ENCODE results near the gene PTPRD.

PTPRD gene

DNA sequence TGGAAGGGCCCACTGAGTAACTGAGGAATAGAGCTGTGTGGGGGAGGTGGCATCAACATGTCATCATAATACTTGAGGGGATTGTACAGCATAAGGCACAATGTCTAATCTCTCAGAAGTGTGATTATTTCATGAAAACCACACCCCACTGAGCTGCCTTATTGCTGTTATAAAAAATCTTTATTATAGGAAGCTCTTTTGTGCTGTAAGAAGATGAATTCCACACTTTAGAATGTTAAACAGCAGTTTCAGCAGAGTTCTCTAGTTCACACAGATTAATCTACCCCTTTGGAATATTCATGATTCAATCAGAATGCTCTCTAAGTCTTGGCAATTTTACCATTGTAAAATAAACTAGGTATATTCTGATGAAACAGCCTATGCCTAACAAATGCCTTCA, 1389.6 kb downstream of the PTPRD start:
- DNase-seq (ENCODE audit: low read depth in 1 of 2, low spot score in 1 of 2), result no peak

DNA sequence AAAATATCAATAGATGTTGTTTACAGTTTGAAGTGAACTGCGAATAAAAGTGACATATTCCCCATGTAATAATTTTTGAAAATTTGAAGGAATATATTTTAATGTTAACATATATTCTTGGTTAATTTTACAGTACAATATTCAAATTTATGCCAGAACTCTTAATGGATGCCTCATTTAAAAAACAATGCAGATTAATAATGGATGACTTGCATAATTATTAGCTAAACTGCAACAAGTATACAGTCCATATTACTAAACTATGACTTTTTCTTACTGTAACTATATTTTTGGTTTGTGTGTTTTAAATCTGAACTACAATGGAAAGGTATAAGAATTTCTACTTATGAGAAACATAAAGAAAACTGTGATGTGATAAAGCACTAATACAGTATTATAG, 1390.1 kb downstream of the PTPRD start:
- no peak for DNase-seq (ENCODE audit: low read depth in 1 of 2, low spot score in 1 of 2)

DNA sequence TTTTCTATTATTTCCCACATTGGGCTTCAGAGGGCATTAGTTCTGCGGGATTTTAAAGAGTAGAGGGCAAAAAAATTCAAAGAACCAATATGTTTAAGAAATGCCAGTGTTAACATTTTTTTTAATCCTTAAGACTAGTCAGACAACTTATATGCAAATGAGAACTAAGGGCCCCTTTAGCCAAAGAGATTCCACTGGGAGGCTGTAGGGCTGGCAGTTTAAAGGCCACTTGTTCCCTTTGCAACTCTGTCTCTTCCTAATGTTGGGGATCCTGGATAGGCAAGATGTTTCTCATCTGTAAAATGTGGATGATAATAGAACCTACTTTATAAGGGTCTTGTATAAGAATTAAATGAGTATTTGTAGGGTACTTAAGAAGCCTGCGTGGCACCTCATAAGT, 1395.9 kb downstream of the PTPRD start:
- no peak for DNase-seq (ENCODE audit: low read depth in 1 of 2, low spot score in 1 of 2)

DNA sequence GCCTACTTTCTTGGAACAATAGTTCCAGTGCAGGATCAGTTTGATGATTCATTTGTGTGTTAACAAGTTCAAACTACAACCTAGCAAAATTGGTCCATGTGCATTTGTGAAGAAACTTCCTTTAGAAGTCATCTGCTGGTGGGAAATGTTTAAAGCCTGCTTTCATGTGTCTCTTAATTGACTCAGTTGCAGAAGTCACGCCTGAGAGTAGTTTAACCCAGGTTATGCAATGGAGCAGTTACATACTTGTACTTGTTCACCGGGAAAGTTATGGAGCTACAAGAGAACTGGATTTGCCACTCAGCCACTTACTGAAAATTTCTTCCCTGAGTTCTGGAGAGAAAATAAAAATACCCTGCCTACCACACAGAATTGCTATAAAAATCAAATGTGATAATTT, 1397.8 kb downstream of the PTPRD start:
- DNase-seq (ENCODE audit: low read depth in 1 of 2, low spot score in 1 of 2), result no peak

DNA sequence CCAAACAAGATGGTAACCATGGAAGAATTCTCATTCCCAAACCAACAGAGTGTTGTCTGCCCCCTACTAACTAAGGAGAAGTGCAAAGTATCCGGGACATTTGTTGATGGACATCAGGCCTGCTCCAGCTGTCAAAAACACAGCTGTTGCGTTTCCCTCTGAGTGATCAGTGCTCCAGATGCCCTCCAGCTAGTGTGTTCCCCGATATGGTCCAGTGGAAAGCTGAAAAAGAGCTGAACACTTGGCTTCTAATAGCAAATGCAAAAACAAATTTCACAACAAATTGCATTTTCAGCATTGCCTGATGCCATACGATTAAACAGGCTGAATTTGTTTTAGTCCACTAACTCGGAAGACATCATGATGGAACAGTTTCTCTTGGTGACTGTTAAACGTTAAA, 1398.7 kb downstream of the PTPRD start:
- DNase-seq (ENCODE audit: low read depth in 1 of 2, low spot score in 1 of 2), result no peak

DNA sequence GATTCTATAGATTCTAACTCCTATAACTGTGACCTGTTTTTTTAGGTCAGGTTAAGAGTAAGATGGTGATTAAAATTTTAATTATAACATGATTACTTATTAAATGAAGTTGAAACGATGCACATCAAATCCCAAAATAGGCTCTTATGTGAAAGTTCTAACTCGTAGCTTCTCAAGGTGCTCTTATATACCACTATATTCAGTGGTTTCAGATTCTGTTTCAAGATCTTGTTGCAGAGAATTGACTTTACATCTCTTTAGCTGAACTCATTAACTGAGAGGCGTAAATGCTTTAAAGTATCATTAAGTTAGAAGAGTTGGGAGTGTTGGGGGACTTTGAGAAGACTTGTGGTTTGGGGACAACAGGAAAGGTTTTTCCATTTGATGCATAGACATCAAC, 1399.8 kb downstream of the PTPRD start:
- no peak for DNase-seq (ENCODE audit: low read depth in 1 of 2, low spot score in 1 of 2)

DNA sequence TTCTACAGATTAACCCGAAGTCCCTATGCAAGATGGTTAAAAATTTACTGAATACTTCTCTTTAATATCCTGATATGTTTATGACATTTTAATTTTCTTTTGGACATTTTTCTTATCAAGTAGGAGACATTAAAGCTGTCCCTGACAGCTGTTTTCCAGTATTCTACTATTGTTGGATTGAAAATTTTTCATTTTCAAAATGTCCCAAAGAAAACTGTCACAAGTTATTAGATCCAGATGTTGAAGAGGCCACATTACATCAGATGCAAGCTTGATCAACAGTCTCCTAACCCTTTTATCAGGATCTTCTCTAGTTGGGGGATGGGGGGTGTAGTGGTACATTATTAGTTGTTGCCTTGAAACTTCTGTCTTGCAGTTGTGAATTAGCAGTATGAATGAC, 1410.5 kb downstream of the PTPRD start:
- no peak for DNase-seq (ENCODE audit: low read depth in 1 of 2, low spot score in 1 of 2)

DNA sequence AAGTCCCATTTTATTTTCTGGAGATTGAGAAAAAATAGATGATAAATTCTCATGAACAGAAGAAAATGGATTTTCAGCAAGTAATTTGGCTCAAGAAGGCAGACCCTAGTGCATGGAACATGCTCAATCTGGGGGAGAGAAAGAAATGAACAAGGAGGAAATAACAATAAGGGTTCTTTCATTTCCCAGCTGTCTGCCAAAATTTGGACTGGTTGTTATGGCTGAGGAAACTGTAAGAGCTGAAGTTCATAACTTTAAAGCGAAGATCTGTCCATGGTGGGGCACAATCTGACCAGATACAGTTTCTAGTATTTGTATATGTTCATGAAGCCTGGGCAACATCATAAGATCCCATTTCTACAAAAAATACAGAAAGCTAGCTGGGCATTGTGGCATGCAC, 1426.7 kb downstream of the PTPRD start:
- DNase-seq (ENCODE audit: low read depth in 1 of 2, low spot score in 1 of 2), result no peak

DNA sequence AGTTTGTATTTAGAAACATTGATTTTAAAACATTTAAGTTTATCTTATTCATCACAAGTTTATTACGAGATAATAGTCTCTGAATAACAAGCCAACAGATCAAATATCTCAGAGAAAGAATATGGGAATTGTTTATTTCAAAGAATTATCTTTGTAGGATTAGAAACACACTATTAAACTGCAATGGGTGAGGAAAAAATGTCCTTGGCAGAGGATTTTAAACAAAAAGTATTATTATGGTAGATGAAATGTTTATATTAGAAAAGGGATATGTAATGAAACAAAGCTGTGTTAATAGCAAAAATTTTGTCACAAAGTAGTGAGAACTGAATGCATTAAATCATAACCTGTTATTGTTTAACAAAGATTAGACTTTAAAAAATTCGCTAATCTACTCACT, 1430.4 kb downstream of the PTPRD start:
- DNase-seq (ENCODE audit: low read depth in 1 of 2, low spot score in 1 of 2), result no peak

DNA sequence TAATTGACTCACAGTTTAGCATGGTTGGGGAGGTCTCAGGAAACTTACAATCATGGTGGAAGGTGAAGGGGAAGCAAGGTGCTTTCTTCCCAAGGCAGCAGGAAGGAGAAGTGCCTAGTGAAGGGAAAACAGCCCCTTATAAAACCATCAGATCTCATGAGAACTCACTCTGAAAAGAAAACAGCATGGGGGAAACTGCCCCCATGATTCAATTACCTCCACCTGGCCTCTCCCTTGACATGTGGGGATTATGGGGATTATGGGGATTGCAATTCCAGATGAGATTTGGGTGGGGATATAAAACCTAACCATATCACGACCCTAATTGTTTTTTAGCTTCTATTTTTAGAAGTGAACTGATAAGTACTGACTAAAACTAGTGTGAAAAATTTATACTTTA, 1435.7 kb downstream of the PTPRD start:
- DNase-seq (ENCODE audit: low read depth in 1 of 2, low spot score in 1 of 2), result no peak

DNA sequence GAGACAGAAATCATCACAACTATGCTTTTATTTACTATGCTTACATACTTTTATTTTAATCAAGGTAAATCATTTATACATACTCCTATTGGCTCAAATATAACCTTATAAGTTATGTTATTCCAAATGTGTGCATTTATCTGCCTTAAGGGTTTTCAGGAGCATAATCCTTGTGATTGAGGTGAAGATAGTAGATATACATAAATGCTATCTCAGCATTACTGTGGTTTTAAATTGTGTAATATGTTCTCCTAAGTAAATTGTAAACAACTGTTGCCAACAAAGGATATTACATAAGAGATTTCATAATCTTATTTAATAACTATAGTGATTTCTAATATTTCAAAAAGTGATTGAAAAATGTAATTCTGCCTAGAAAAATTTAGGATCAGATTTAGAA, 1438.4 kb downstream of the PTPRD start:
- DNase-seq (ENCODE audit: low read depth in 1 of 2, low spot score in 1 of 2), result no peak

DNA sequence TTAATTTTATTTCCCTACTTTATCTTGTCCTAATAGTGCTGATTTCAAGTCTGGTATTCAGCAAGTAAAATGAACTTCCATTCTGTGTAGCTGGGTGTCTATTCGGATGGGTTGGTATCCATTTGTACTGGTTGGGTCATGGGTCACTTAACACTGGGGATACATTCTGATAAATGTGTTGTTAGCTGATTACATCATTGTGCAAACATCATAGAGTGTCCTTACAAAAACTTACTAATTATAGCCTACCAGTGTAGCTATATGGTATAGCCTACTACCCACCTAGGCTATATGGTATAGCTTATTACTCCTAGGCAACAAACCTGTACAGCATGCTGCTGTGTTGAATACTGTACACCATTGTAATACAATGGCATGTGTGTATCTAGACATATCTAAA, 1439.5 kb downstream of the PTPRD start:
- DNase-seq (ENCODE audit: low read depth in 1 of 2, low spot score in 1 of 2), result no peak

DNA sequence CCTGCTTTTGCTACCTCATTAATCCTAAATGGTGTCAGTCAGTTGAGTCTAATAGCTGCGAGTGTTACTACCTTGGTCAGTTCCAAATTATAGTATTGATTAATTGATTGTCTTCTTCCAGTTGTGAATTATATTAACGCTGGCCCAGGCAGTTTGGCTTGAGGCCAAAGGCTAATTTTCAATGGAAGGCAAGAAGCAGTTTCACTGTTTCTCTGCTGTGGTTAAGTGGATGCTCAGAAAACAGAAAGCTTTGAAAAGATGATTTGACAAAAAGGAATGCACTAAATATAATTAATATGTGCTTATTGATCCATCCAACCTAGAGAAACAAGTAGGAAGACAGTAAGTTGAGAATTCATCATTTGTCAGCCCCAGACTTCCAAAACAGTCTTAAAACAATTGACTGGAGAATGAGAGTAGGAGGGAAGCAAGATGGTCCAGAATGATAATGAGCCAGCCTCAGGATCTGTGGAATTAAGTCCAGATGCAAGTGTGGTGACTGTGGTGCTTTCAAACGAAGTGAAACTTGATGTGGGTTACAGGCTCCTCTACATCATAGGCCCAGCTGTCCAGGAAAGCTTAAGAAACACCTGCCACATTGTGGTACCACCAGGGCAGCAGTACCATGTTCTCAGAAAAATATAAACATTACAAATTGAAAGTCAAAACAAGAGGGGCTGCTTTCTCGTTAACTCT, 1442.2 kb downstream of the PTPRD start:
- no peak for DNase-seq (ENCODE audit: low read depth in 1 of 2, low spot score in 1 of 2)

DNA sequence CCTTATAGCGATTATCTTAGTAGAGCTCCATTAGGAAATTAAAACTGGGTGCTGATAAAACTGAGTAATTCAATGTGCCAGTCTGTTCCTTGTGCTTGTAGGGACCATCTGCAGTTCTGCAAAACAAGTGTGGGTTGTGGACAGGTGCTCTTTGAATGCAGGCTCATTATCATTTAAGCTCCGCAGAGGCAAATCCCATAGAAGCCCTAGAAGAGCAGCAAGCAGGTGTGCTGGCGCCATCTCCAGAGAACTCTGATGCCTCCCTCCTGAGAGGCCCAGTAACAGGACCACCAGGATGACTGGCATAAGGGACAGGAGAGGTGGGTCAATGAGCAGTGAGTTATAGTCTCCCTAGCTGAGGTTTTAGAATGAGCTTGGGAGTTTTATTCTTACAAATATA, 1470.8 kb downstream of the PTPRD start:
- no peak for DNase-seq (ENCODE audit: low read depth in 1 of 2, low spot score in 1 of 2)

DNA sequence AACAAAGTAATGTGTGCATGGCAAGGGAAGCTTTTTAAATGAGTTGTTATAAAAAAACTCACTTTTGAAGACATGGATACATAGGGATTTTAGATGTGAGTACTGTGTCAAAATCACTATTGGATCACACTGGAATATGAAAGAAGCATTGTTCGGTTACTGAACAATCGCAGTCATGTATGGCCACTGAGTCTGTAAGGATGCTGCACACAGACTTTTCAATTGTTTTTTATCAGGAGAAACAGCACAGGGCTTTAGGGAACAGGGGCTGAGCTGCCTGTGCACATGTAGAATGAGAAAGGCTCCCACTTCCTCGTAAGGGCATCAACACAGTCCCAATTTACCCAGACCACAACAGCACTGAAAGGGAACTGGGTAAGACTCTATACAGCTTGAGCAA, 1479.3 kb downstream of the PTPRD start:
- DNase-seq (ENCODE audit: low read depth in 1 of 2, low spot score in 1 of 2), result no peak

DNA sequence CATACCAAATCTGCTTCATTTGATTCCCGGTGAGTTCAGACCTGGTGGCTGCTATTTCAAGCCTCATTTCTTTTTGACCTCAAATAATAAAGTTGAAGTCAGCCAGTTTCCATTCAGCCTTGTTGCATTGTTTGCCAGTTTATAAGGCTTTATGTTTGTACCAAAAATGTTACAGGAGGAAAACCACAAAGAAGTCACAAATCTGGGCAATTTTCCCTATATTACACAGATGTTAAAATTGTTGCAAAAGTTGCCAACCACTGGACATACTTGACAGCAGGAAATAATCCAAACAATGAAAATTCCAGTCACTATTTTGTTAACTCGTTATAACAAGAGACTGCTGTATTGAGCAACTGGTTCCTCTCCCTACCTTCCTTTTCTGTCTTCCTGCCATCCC, 1488.2 kb downstream of the PTPRD start:
- no peak for DNase-seq (ENCODE audit: low read depth in 1 of 2, low spot score in 1 of 2)

DNA sequence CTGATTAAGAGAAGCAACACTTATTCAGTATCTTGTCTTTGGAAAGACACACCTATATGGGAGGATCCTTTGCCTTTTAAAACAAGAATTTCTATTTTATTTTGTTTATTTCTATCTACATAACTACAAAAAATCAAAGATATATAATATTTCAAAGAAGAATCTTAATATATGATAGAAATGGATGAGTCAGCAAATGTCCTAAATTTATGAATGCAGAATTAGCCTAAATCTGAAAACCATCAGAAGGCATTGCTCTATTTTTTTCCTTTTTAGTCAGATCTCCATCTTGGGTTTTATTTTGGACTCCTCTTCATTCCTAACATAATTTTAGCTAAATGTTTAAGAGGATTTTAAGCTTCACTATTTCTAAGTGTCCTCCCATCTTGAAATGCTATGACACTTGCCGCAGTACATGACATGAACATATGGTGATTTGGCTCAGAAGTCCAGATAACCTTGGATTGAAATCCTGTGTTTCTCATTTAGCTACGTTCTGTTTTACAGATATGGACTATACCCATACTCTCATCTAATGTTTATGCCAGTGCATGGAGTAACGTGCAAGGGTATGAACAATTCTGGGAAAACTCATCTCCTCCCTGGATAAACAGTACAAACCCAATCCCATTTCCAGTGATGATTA, 1490.4 kb downstream of the PTPRD start:
- no peak for DNase-seq (ENCODE audit: low read depth in 1 of 2, low spot score in 1 of 2)

DNA sequence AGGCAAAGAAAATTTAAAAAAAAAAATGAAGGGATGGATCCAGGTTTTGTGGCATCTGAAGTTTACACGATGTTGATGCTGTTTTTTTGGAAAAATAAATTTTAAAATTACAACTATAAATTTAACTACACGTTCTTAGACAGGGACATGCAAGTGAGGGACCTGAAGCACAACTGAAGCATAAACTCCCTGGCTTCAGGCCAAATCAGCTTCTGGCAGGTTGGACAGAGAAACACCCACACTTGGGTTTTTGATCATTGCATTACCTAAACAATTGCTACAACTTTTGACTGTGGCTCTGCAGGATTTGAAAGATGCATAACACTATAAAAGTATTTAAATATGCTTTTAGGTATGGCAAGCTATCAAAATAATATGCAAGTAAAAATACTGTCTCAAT, 1494.9 kb downstream of the PTPRD start:
- DNase-seq (ENCODE audit: low read depth in 1 of 2, low spot score in 1 of 2), result no peak

DNA sequence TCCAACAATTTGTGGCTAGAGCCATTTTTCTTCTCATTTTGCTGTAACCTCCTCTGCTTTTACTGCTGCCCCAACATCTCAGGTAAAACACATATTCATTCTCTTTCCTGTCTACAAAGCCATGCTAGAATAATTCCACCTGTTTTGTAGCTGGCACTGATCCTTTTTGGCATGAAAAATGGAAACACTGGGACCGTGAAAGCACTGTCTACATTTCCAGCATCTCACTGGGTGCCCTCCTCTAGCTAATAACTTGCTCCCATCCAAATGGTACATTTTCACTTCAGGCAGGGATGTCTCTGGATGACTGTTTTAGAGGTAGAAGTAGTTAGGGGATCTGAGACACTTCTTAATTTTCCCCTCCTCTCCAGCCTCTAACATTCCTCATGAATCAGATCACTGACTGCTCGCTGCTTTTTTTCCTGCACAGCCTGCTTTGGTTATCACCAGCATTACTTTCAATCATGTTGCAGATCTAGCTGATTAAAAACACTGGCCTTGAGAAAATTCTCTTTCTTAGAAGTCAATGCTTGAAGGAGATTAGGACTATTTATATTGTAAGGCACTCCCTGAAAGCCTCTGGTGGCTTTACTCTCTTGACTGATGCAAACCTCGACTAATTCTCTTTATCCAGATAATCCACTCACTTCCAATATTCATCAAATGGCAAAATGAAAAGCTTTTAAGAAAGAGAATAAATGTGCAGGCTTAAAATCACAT, 1500.6 kb downstream of the PTPRD start:
- no peak for DNase-seq (ENCODE audit: low read depth in 1 of 2, low spot score in 1 of 2)

DNA sequence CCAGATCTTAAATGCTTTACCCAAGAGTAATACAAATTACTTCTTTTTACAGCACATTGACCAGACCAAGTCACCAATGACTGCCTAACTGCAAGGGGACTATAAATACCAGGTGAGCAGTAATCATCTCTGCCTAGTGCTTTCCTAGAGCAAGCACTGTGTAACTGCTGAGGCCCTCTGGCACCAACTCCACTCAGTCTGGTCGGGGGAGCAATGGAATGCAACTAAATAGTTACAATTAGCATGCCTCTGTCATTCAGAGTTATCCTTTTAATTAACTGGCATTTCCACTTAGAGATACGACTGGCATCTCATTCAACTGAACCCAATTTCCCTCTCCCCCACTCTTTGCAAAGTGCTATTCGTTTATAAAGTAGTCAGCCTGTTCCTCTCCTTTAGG, 1504.2 kb downstream of the PTPRD start:
- no peak for DNase-seq (ENCODE audit: low read depth in 1 of 2, low spot score in 1 of 2)

DNA sequence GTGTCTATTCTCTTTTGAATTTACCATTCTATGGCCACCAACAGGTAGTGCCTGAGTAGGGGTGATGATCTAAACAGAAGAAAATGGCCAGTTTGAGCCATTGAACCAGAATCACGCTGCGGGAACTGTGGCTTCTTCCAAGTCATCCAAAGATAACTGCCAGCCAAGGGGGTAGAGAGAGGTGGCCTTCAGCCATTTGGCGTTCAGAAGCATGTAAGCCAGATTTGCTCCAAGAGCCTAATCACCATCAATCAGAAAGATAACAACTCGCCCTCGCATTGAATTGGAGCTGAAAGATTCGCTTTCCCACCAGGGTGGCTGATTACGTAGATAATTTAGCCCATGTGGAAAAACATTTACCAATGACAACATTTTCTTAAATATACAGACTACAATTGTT, 1510.5 kb downstream of the PTPRD start:
- no peak for DNase-seq (ENCODE audit: low read depth in 1 of 2, low spot score in 1 of 2)

DNA sequence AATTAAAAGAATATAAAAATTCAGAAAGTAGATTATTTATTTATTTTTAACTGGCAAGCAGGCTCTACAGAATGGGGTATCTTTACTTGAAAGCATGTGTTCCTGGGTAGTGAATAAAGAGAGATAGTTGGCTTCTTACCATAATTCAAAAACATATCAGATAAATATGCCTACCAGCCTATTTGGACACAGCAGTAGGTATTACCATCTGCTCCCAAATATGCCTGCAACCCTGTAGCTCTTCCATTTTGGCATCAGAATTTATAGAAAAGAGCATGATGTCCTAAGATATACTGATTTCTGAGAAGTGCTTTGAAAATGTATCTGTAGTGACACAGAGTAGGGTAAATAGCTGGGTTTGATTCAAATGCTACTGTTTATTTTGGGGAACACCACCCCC, 1512.7 kb downstream of the PTPRD start:
- DNase-seq (ENCODE audit: low read depth in 1 of 2, low spot score in 1 of 2), result no peak

DNA sequence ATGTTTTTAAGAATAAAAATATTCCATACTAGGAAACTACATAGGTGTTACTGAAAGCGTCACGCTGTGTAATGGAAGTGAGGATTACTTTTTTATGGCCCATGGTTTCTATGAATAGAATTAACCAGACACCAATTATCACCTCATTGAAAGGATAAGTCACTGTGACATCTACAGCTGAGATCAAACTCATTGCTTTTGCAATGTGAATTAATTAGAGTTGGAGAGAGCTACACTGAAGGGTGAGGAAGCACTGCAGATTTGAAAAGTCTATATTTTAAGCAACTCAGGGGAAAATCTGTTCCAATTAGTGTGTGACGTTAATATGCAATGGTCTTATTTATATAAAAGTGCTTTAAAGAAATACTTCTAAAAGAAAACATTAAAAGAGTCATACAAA, 1513.2 kb downstream of the PTPRD start:
- no peak for DNase-seq (ENCODE audit: low read depth in 1 of 2, low spot score in 1 of 2)
